Stimulated activated CD4-positive, alpha-beta T cell treated with anti-CD3 and anti-CD28 coated beads, Interleukin-12 subunit alpha, Interleukin-12 subunit beta, amount 100 ng/mL, for 48 hours (primary cell): ENCODE data around the gene SPEG.

Source experiments
- DNase-seq, 3 donors: peaks; one replicate each; pipeline ENCODE4 v3.0.0-alpha.2; 2020; ENCODE audit warnings: low read depth in 2 of 3, low spot score in 1 of 3

The SPEG gene

DNA sequence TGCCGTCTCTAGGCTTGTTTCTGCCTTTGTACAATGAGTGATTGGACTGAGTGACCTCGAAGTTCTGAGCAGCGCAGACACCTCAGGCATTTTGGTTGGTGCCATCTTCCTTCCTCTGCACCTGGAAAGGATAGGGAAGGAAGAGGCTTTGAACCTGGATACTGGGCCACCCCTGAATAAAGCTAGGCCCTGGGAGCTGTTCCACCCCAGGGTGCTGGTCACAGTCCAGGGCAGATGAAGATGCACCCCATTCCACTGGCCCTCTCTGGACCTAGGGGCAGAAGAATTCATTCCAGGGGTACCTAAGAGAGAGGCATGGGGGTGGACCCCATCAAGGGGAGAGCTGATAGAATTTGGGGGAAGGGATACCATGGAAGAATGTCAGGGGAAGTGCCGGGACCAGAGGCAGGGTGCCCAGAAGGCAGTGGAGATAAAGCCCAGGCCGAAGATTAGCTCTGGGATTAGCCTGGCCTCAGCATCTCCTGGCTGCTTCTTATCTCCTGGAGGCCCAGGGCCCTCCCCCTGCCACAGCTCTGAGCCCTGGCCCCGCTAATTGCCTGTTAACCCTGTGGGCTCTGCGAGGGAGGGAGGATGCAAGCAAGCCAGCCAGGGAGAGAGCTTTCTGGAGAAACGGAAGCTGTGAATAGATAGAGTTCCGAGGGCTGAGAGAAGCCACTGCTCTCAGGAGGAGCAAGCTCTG lies 91.0 kb downstream of the SPEG start:
- no peak for DNase-seq

DNA sequence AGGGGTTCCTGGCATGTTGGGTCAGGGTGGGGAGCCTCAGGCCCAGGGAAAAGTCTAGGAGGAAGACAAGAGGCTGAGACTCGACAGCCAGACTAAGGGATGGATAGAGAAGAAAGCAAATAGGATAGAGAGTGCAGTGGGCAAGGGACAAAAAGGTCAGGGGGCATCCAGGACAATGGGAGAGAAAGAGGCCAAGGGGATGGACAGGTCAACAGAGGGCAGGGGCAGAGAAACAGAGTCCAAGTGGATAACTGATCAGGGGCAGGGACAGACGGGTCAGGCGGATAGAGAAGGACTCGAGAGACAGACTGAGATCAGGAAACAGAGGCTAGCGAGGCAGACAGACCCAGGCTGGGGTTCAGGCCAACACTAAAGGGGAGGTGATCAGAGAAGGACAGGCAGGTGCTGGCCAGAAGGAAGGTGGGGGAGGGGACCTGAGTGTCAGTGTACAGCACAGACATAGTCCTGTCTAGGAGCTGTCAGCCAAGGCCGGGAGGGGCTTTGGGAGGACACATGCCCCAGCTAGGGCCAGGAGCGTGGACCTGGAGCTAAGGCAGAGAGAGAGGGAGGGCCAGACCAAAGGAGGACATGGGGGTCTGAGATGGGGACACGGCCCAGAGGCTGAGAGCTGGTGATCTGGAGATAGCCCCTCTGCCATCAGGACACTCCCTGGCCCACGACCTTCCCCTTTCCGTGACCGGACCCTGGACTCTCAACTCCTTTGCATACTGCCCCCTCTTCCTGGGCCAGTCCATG lies 91.9 kb downstream of the SPEG start:
- no peak for DNase-seq

GRCh38 chr2:219527076-219527394 lies 92.4 kb downstream of the SPEG start:
- no peak for DNase-seq

DNA sequence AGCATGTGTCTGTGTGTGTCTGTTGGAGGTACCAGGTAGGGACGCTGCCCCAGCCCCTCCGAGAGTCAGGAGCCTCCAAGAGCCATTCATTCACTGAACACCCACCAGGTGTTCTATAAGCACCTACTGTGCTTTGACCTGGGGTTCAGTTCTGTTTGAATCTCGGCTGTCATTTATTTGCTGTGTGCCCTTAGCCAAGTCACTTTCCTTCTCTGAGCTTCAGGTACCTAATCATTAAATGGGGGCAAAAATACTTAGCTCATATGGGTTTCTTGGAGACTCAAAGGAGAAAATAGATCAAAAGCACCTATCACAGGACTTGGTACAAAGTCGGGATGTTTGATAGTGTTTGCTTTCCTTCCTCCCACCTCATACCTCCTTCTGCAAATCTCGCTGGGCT lies 92.8 kb downstream of the SPEG start:
- no peak for DNase-seq

GRCh38 chr2:219530048-219530963 lies 95.7 kb downstream of the SPEG start:
- DNase-seq, result peak; percentile 75 to 88 (median 82)

GRCh38 chr2:219531639-219532377 lies 97.2 kb downstream of the SPEG start:
- DNase-seq, result no peak

DNA sequence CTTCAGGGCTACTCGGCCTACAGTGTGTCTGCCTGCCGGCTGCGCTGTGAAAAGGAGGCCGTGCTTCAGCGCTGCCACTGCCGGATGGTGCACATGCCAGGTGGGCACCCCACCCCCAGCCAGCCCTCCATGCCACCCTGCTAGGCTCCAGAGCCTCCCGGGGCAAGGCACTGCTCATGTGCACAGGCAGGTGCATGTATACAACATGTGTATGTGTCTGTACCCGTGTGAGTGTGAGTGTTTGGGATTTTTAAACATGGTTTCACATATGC lies 97.7 kb downstream of the SPEG start:
- DNase-seq, result no peak

DNA sequence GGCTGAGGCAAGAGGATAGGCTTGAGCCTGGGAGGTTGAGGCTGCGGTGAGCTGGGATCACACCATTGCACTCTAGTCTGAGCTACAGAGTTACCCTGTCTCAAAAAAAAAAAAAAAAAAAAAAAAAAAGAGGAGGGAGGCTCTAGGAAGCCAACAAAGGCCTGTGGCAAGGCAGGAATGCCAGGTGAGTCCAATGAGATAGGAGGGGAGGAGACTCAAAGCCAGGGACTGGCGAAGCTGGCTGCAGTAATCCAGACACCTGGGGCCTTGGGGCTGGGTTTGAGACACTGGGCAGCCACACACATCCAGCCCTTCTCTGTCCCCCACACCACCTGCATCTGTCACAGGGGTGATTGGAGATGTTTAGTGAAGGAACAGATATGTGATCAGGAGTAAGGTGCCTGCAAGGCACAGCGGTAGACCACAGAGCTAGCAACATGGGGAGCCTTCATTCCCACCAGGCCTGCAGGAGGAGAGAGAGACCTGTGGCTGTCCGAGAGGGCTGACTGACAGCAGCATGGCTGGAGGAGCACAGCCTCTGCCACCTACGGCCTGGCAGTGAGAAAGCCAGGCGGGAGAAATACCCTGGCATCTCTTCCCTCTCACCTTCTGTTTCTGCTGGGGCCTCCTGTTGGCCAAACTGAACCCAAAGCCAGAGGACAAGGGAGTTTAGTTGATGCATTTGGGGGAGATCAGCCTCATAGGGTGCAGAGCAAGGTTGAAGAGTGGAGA lies 99.5 kb downstream of the SPEG start:
- no peak for DNase-seq

GRCh38 chr2:219536425-219536824 lies 101.8 kb downstream of the SPEG start:
- DNase-seq, result no peak

- no peak for DNase-seq
Observed at GRCh38 chr2:219536967-219537366, 102.3 kb downstream of the SPEG start.

- DNase-seq, result no peak
Observed at GRCh38 chr2:219537657-219538488, 103.2 kb downstream of the SPEG start.

- DNase-seq, result no peak
Observed at GRCh38 chr2:219538504-219538951, 103.9 kb downstream of the SPEG start.

- DNase-seq, result no peak
Observed at GRCh38 chr2:219538956-219539788, 104.5 kb downstream of the SPEG start.

- DNase-seq, result no peak
Observed at GRCh38 chr2:219539926-219540678, 105.5 kb downstream of the SPEG start.

DNA sequence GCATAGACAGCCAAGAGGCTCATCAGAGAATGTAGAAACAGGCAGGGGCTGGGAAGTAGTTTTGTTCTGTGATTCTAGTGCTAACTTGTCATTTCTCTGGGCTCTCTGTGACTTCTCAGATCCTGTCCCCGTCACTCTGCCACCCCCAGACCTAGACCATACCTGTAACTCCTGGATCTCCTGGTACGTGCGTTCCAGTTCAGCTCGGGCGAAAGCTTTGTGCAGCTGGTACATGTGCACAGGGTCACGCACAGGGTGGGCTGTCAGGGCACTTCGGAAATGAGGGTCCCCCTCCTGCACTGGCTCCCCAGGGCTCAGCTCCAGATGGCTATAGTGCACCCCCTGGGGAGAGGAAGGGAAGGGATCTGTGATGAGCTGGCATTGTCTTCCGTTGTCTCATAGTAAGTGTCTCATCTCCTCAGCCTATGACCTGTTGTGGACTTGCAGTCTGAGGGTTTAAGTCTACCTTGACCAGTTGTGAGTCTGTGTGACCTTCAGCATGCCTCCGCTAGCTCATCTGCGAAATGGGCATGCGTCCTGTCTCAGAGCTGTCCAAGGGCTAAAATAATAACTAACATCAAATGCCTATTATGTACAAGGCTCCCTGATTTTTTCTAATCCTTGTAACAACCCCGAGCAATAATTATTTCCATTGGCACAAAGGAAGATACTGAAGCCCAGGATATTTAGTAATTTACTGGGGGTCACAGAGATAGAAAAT lies 106.3 kb downstream of the SPEG start:
- DNase-seq, result no peak

GRCh38 chr2:219541611-219542180 lies 107.1 kb downstream of the SPEG start:
- DNase-seq, result peak; percentile 81 to 83 (median 83)

DNA sequence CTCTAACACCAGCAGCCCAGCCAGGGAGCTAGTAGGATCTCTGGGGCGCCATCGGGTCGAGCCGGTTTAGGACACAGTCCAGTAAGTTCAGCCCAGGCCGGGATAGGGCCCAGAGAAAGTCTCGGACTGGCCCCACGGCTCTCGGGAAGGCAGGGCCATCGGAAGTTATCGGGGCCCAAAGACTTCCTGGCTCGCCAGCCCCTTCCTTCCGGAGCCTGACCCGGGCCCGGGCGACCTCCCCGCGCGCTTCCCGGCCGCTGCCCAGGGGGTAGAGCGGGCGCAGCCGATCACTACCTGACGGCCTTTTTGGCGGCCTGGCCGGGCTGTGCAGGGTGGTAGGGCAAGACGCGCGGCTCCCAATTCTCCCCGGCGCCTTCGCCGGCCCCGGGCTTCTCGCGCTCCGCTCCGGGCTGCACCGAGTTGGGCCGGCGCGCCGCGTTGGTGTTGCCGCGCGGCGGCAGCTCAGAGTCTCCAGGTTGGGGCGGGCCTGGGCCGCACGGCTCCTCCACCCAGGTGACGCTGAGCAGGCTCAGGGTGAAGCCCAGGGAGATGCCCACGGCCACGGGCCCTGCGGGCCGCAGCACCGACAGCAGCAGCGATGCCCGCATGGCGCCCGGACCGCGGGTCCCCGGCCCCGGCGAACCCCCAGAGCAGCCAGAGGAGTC lies 108.4 kb downstream of the SPEG start:
- DNase-seq, result peak in 1 of 3 donors; percentile 21
